Central memory CD4-positive, alpha-beta T cell (primary cell): ENCODE measurements around the gene KCNN4.

Experiments used
- DNase-seq: peaks from one replicate; pipeline ENCODE4 v3.0.0; 2022

The KCNN4 gene

GRCh38 chr19:43747557-43748204 is 33.1 kb downstream of the KCNN4 start:
- DNase-seq, result no peak

- no peak for DNase-seq
Measured at GRCh38 chr19:43743059-43743458, 37.7 kb downstream of the KCNN4 start.

GRCh38 chr19:43741075-43741825 is 39.5 kb downstream of the KCNN4 start:
- DNase-seq, result no peak

- no peak for DNase-seq
Measured at GRCh38 chr19:43739439-43740235, 41.1 kb downstream of the KCNN4 start.

GRCh38 chr19:43738780-43739211 is 42.0 kb downstream of the KCNN4 start:
- DNase-seq, result no peak

- no peak for DNase-seq
Measured at GRCh38 chr19:43735957-43736356, 44.8 kb downstream of the KCNN4 start.

GRCh38 chr19:43735013-43735412 is 45.8 kb downstream of the KCNN4 start:
- DNase-seq, result no peak

- no peak for DNase-seq
Measured at GRCh38 chr19:43731846-43732245, 48.9 kb downstream of the KCNN4 start.

- no peak for DNase-seq
Measured at GRCh38 chr19:43731346-43731745, 49.4 kb downstream of the KCNN4 start.

- DNase-seq, result no peak
Measured at GRCh38 chr19:43729919-43730318, 50.9 kb downstream of the KCNN4 start.

GRCh38 chr19:43727593-43727853 is 53.2 kb downstream of the KCNN4 start:
- no peak for DNase-seq

- DNase-seq, result no peak
Measured at GRCh38 chr19:43726736-43727592, 53.8 kb downstream of the KCNN4 start.

- no peak for DNase-seq
Measured at GRCh38 chr19:43725468-43725867, 55.3 kb downstream of the KCNN4 start.

- DNase-seq, result no peak
Measured at GRCh38 chr19:43724896-43725295, 55.9 kb downstream of the KCNN4 start.

- no peak for DNase-seq
Measured at GRCh38 chr19:43723588-43723987, 57.2 kb downstream of the KCNN4 start.

GRCh38 chr19:43721469-43722048 is 59.2 kb downstream of the KCNN4 start:
- no peak for DNase-seq

GRCh38 chr19:43720936-43721335 is 59.8 kb downstream of the KCNN4 start:
- DNase-seq, result no peak

GRCh38 chr19:43719918-43720317 is 60.9 kb downstream of the KCNN4 start:
- DNase-seq, result no peak

- no peak for DNase-seq
Measured at GRCh38 chr19:43719378-43719868, 61.4 kb downstream of the KCNN4 start.

- DNase-seq, result no peak
Measured at GRCh38 chr19:43718627-43719377, 62.0 kb downstream of the KCNN4 start.
